ENCODE data around the gene CAPNS2. TPM values are rescaled to one million over a fixed set of nuclear protein-coding genes. Genes with fewer than 3 reads are reported as not detected.
"Not testable (repeated sequence)": the region's sequence is repeated elsewhere in the genome, so short reads cannot be mapped to it uniquely, and the experiment has no call there.

The CAPNS2 gene
- total RNA-seq, 1 donor from 2014 or later, result not detected

DNA sequence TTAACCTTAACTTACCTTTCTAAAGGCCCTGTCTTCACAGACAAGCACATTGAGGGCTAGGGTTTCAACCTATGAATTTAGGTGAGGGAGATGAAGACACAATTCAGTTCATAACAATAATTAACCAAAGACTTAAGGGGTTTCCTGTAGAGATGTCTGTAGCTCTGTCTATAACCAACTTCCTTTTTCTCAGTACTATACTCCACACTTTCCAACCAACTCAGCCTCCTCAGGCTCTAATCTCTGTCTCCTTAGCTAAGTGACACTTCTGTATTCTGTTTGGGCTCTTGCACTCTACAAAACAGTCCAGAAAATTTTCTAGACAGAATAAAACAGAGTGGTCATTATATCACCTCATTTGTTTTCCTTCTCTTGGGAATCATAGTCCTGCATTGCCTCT, 25.8 kb downstream of the CAPNS2 start:
- no peak for DNase-seq
- Mint-ChIP-seq H3K9me3 (ENCODE audit: unreplicated experiment) (no peaks in the 10 kb centered on the region), H3K4me3 (ENCODE audit: unreplicated experiment) (no peak overlapping the region), H3K4me1 (ENCODE audit: low read depth, unreplicated experiment) (no peaks in the 10 kb centered on the region), H3K27me3 (ENCODE audit: unreplicated experiment) (no peaks in the 10 kb centered on the region), H3K27ac (ENCODE audit: unreplicated experiment) (no peak overlapping the region), H3K36me3 (ENCODE audit: unreplicated experiment) (no peaks in the 10 kb centered on the region)
- no peak for TF ChIP-seq CTCF (IDR thresholded peaks at IDR 0.05; ENCODE audit: partially characterized antibody, unreplicated experiment)

GRCh38 chr16:55597928-55598327, 31.4 kb downstream of the CAPNS2 start:
- Mint-ChIP-seq H3K27ac (ENCODE audit: unreplicated experiment) (no peak overlapping the region), H3K4me3 (ENCODE audit: unreplicated experiment) (no peak overlapping the region), H3K36me3 (ENCODE audit: unreplicated experiment) (no peaks in the 10 kb centered on the region), H3K9me3 (ENCODE audit: unreplicated experiment) (no peaks in the 10 kb centered on the region), H3K27me3 (ENCODE audit: unreplicated experiment) (peaks cover 6% of the 10 kb centered on the region), H3K4me1 (ENCODE audit: low read depth, unreplicated experiment) (no peaks in the 10 kb centered on the region)
- no peak for TF ChIP-seq CTCF (IDR thresholded peaks at IDR 0.05; ENCODE audit: partially characterized antibody, unreplicated experiment)
- DNase-seq, result no peak

- H3K4me3 Mint-ChIP-seq (ENCODE audit: unreplicated experiment), result no peak overlapping the region
- no peak for TF ChIP-seq CTCF (IDR thresholded peaks at IDR 0.05; ENCODE audit: partially characterized antibody, unreplicated experiment)
These were observed 39.4 kb downstream of the CAPNS2 start for GRCh38 chr16:55605754-55606336.

DNA sequence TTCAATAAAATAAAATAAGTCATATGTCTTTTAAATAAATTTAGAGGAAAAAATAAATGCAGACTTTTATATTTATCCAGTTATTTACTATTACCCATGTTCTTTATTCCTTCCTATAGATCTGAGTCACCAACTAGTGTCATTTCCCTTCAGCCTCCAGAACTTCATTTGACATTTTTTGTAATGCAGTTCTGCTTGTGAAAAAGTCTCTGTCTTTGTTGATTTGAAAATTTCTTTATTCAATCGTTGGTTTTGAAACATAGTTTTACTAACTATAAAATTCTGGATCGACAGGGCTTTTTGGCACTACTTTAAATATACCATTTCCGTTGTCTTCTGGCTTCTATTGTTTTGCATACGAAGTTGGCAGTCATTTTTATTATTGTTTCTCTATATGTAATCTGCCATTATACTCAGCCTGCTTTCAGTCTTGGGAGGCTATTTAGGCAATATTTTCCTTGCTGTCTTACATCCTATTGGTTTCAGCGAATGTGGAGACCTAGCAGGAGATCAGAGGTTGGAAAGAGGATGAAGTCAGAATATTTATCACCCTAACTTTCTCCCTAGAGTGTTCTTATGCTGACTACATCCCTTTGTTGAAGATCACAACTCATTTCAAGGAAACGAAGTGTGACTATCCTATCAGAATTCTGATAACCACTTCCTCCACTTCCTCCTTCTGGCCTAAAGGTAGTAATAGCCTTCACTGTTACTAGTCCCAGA, 47.3 kb downstream of the CAPNS2 start:
- Mint-ChIP-seq H3K4me1 (ENCODE audit: low read depth, unreplicated experiment) (no peaks in the 10 kb centered on the region), H3K36me3 (ENCODE audit: unreplicated experiment) (no peaks in the 10 kb centered on the region), H3K27me3 (ENCODE audit: unreplicated experiment) (no peaks in the 10 kb centered on the region), H3K4me3 (ENCODE audit: unreplicated experiment) (no peak overlapping the region), H3K27ac (ENCODE audit: unreplicated experiment) (no peak overlapping the region), H3K9me3 (ENCODE audit: unreplicated experiment) (peaks cover 2% of the 10 kb centered on the region)
- no peak for DNase-seq
- TF ChIP-seq CTCF (IDR thresholded peaks at IDR 0.05; ENCODE audit: partially characterized antibody, unreplicated experiment), result no peak

More at GRCh38 chr16:55605754-55606336, 39.4 kb downstream of the CAPNS2 start:
- no peak for DNase-seq
- peaks cover 3% of the 10 kb centered on the region for H3K27me3 Mint-ChIP-seq (ENCODE audit: unreplicated experiment)
- H3K9me3 Mint-ChIP-seq (ENCODE audit: unreplicated experiment), result no peaks in the 10 kb centered on the region
- H3K36me3 Mint-ChIP-seq (ENCODE audit: unreplicated experiment), result no peaks in the 10 kb centered on the region
- no peak overlapping the region for H3K27ac Mint-ChIP-seq (ENCODE audit: unreplicated experiment)
- H3K4me1 Mint-ChIP-seq (ENCODE audit: low read depth, unreplicated experiment), result no peaks in the 10 kb centered on the region

GRCh38 chr16:55615071-55615470, 48.6 kb downstream of the CAPNS2 start:
- H3K4me1 Mint-ChIP-seq (ENCODE audit: low read depth, unreplicated experiment), result no peaks in the 10 kb centered on the region
- no peaks in the 10 kb centered on the region for H3K36me3 Mint-ChIP-seq (ENCODE audit: unreplicated experiment)
- no peaks in the 10 kb centered on the region for H3K27me3 Mint-ChIP-seq (ENCODE audit: unreplicated experiment)
- H3K27ac Mint-ChIP-seq (ENCODE audit: unreplicated experiment), result no peak overlapping the region
- DNase-seq, result no peak
- no peak overlapping the region for H3K4me3 Mint-ChIP-seq (ENCODE audit: unreplicated experiment)
- no peak for TF ChIP-seq CTCF (IDR thresholded peaks at IDR 0.05; ENCODE audit: partially characterized antibody, unreplicated experiment)
- H3K9me3 Mint-ChIP-seq (ENCODE audit: unreplicated experiment), result peaks cover 2% of the 10 kb centered on the region

- H3K4me3 Mint-ChIP-seq (ENCODE audit: unreplicated experiment); H3K4me1 Mint-ChIP-seq (ENCODE audit: low read depth, unreplicated experiment): not testable (repeated sequence)
These were observed 49.2 kb downstream of the CAPNS2 start for GRCh38 chr16:55615670-55616069.

More at GRCh38 chr16:55615670-55616069, 49.2 kb downstream of the CAPNS2 start:
- H3K36me3 Mint-ChIP-seq (ENCODE audit: unreplicated experiment); H3K9me3 Mint-ChIP-seq (ENCODE audit: unreplicated experiment); H3K27me3 Mint-ChIP-seq (ENCODE audit: unreplicated experiment); DNase-seq; H3K27ac Mint-ChIP-seq (ENCODE audit: unreplicated experiment): not testable (repeated sequence)

Measured in glutamatergic neuron (in vitro differentiated cells).